NCI-H1694 treated with DMSO at 0.1 percent for 48 hours (cell line): ENCODE results near the gene CYREN.
"Not testable (repeated sequence)": the region's sequence is repeated elsewhere in the genome, so short reads cannot be mapped to it uniquely, and the experiment has no call there.

Experiments
- DNase-seq: peaks from one replicate; lab custom pipeline; 2025; lab: John Stamatoyannopoulos, UW

The CYREN gene

GRCh38 chr7:135159359-135160085, 11.0 kb downstream of the CYREN start:
- DNase-seq = no peak

GRCh38 chr7:135158874-135159273, 11.6 kb downstream of the CYREN start:
- no peak for DNase-seq

GRCh38 chr7:135158141-135158655, 12.3 kb downstream of the CYREN start:
- DNase-seq = no peak

- DNase-seq = no peak
Observed at GRCh38 chr7:135156290-135156689, 14.2 kb downstream of the CYREN start.

- DNase-seq = no peak
Observed at GRCh38 chr7:135154734-135155133, 15.8 kb downstream of the CYREN start.

GRCh38 chr7:135152442-135152841, 18.1 kb downstream of the CYREN start:
- no peak for DNase-seq

GRCh38 chr7:135151533-135151932, 19.0 kb downstream of the CYREN start:
- no peak for DNase-seq

GRCh38 chr7:135151132-135151531, 19.4 kb downstream of the CYREN start:
- no peak for DNase-seq

GRCh38 chr7:135150072-135150782, 20.3 kb downstream of the CYREN start:
- DNase-seq = no peak

- DNase-seq = no peak
Observed at GRCh38 chr7:135147899-135148721, 22.4 kb downstream of the CYREN start, which contains the start of gene TMEM140. TSS of gene TMEM140 (plus strand) at chr7:135148072. CDS start at chr7:135164442, 16,370 bp downstream.

- DNase-seq = no peak
Observed at GRCh38 chr7:135147341-135147898, 23.1 kb downstream of the CYREN start.

GRCh38 chr7:135143885-135144668, 26.4 kb downstream of the CYREN start:
- no peak for DNase-seq

GRCh38 chr7:135129579-135129978, 40.9 kb downstream of the CYREN start:
- DNase-seq = no peak

- DNase-seq = no peak
Observed at GRCh38 chr7:135128931-135129330, 41.6 kb downstream of the CYREN start.

- not testable (repeated sequence) for DNase-seq
Observed at GRCh38 chr7:135124631-135125030, 45.9 kb downstream of the CYREN start.

GRCh38 chr7:135121868-135122267, 48.6 kb downstream of the CYREN start:
- DNase-seq = no peak

GRCh38 chr7:135117096-135117495, 53.4 kb downstream of the CYREN start:
- no peak for DNase-seq
